HG03354 (cell line): Measurements from ENCODE around the gene FOXF1.

Experiments used
- ATAC-seq: cut with Tn5 transposase; IDR thresholded peaks from one replicate; pipeline ENCODE4 v1.9.1; 2021; ENCODE audit warnings: mild to moderate bottlenecking; ENCODE audit not compliant: unreplicated experiment, poor library complexity, severe bottlenecking

Gene FOXF1

GRCh38 chr16:86492267-86492960, 17.9 kb upstream of the FOXF1 start:
- no peak for ATAC-seq

GRCh38 chr16:86492961-86493629, 17.2 kb upstream of the FOXF1 start:
- no peak for ATAC-seq

GRCh38 chr16:86494039-86494564, 16.2 kb upstream of the FOXF1 start:
- no peak for ATAC-seq

GRCh38 chr16:86494565-86495356, 15.6 kb upstream of the FOXF1 start:
- ATAC-seq, result no peak

GRCh38 chr16:86495357-86495701, 15.0 kb upstream of the FOXF1 start:
- no peak for ATAC-seq

GRCh38 chr16:86495756-86496261, 14.5 kb upstream of the FOXF1 start:
- no peak for ATAC-seq

GRCh38 chr16:86496262-86496928, 13.9 kb upstream of the FOXF1 start:
- ATAC-seq, result no peak

GRCh38 chr16:86496929-86497461, 13.3 kb upstream of the FOXF1 start:
- ATAC-seq, result no peak

- ATAC-seq, result no peak
These were observed 12.7 kb upstream of the FOXF1 start for GRCh38 chr16:86497551-86498021.

GRCh38 chr16:86498155-86498670, 12.1 kb upstream of the FOXF1 start:
- ATAC-seq, result no peak

GRCh38 chr16:86498671-86499439, 11.5 kb upstream of the FOXF1 start:
- no peak for ATAC-seq

GRCh38 chr16:86499440-86499786, 10.9 kb upstream of the FOXF1 start:
- ATAC-seq, result no peak

- no peak for ATAC-seq
These were observed 10.2 kb upstream of the FOXF1 start for GRCh38 chr16:86499889-86500707.

GRCh38 chr16:86500708-86501510, 9.4 kb upstream of the FOXF1 start:
- ATAC-seq, result no peak

- no peak for ATAC-seq
These were observed 8.1 kb upstream of the FOXF1 start for GRCh38 chr16:86501989-86502855.
